ENCODE results near the gene HOXA4. TPM values are rescaled to one million over a fixed set of nuclear protein-coding genes. Genes with fewer than 3 reads are reported as not detected.

The HOXA4 gene
- total and polyA plus RNA-seq, 2 donors (not counting 1 experiment from before 2014, with no cell fraction given), result 0.33 to 3.6 TPM

DNA sequence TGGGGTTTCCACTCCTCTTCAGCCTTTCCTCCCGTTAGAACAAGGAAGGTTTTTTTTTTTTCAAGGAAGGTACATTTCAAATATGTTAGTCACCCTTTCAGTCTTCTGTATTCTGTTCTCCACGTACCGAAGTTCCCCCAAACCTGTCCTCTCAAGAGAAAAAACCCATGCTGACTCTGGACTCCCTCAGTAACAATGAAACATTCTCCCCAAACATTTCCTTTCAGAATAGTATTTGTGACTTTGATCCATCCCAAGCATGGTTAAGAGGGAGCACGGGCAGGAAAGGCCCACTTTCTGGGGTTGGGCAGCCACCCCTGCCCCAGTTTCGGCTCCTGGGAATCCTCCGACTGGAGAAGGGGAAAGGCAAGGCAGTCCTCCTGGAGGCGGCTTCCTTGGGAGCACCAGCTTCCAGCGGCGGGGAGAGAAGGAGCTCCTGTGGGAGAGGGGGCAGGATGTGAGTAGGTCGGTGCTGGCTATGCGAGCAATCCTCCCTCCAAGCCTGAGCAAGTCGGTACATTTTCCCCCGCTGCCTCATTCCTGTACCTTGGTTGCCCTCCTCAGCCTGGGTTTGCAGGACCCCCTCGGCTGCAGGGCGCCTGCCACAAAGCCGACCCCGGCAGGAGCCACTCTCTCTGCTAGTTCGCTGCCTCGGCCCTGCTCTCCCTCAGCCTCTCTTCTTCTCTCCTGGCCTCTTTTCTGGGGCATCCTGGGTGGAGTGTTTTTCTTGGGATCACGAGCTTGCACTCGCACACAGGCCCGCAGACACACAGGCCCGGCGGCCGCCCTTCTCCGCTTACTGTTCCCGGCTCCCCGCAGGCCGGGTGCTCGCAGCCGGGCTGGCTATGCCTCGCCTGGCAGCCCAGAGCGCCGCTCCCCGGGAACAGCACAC, 32.6 kb downstream of the HOXA4 start:
- Histone ChIP-seq H3K4me3 (replicated peaks in 1 of 4; ENCODE audit: control extremely low read depth in 1 of 4, insufficient read depth in 1 of 4, low read depth in 3 of 4, low read length in 4 of 4) (peak overlapping the region; percentile 70 to 93 (median 84)), H3K27me3 (ENCODE audit: control insufficient read depth, insufficient read depth, low read length) (no peaks in the 10 kb centered on the region), H3K4me1 (ENCODE audit: control insufficient read depth, extremely low read depth, insufficient read depth, low read length) (peaks cover 4% of the 10 kb centered on the region), H3K4me2 (ENCODE audit: extremely low read depth, insufficient read depth, low read length) (peak overlapping the region; percentile 97), H3K9ac (ENCODE audit: insufficient read depth, low read length) (peak overlapping the region; percentile 93), H4K20me1 (ENCODE audit: control insufficient read depth, extremely low read depth, insufficient read depth, low read length) (no peaks in the 10 kb centered on the region), H3K36me3 (ENCODE audit: control insufficient read depth, insufficient read depth, low read length) (no peaks in the 10 kb centered on the region), H3K9me3 (ENCODE audit: control insufficient read depth, insufficient read depth, low read depth, low read length) (no peaks in the 10 kb centered on the region), H3K79me2 (ENCODE audit: control insufficient read depth, insufficient read depth, low read length) (peaks cover 62% of the 10 kb centered on the region), H2AFZ (ENCODE audit: low read length) (no peak overlapping the region), H3K27ac (ENCODE audit: insufficient read depth, low read length) (peak overlapping the region; percentile 95)
- TF ChIP-seq CTCF (conservative IDR thresholded peaks at IDR 0.05 in 1 of 2, IDR thresholded peaks at IDR 0.05 in 1 of 2; ENCODE audit: low read depth in 1 of 2, low read length in 2 of 2) (peak in 1 of 2 donors; percentile 19), EZH2 (IDR thresholded peaks at IDR 0.05; ENCODE audit: low read length, missing control alignments) (no peak)
- peak; percentile 53 to 55 for DNase-seq (ENCODE audit: low read depth in 2 of 2)

DNA sequence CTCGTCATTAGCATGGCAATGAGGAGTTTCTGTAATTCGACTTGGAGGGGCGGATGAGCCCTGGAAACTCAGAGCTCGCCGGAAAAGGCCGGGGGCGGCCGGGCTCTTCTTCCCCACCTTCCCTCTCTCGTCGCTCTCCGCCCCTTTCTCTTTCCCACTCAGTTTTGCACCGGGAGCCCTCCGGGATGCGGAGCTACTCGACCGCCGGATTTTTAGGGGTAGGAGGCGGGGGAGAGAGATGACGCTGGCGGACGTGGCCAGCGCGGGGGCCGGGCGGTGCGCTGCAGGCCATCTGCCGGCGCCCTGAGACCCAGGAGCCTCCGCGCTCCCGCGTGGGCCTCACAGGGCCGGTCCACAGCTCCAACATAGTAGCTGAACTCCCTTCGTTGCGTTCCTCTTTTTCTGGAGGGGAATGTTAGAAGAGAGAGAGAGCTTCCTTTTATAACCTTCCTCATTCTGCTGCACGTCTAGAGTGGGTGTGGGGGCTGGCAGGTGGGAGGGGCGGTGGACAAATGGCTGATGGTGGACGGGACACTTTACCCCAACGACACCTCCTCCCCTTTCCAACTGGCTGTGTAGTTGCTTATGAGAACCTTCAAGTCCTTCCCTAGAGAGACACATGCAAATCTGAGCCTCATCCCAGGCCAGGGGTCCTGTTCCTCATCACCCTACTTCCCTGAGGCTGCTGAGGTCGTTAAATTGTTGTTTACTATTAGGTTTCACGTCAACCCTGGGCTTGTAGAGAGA, 33.6 kb downstream of the HOXA4 start:
- H3K36me3 ChIP-seq (ENCODE audit: control insufficient read depth, insufficient read depth, low read length), result no peaks in the 10 kb centered on the region
- peak overlapping the region; percentile 93 for H3K9ac ChIP-seq (ENCODE audit: insufficient read depth, low read length)
- peaks cover 54% of the 10 kb centered on the region for H3K79me2 ChIP-seq (ENCODE audit: control insufficient read depth, insufficient read depth, low read length)
- no peaks in the 10 kb centered on the region for H3K27me3 ChIP-seq (ENCODE audit: control insufficient read depth, insufficient read depth, low read length)
- no peaks in the 10 kb centered on the region for H4K20me1 ChIP-seq (ENCODE audit: control insufficient read depth, extremely low read depth, insufficient read depth, low read length)
- peak; percentile 59 to 61 for DNase-seq (ENCODE audit: low read depth in 2 of 2)
- H2AFZ ChIP-seq (ENCODE audit: low read length), result no peak overlapping the region
- peaks cover 4% of the 10 kb centered on the region for H3K4me1 ChIP-seq (ENCODE audit: control insufficient read depth, extremely low read depth, insufficient read depth, low read length)
- H3K9me3 ChIP-seq (ENCODE audit: control insufficient read depth, insufficient read depth, low read depth, low read length), result no peaks in the 10 kb centered on the region
- TF ChIP-seq CTCF (conservative IDR thresholded peaks at IDR 0.05 in 1 of 2, IDR thresholded peaks at IDR 0.05 in 1 of 2; ENCODE audit: low read depth in 1 of 2, low read length in 2 of 2), result no peak
- no peak for TF ChIP-seq EZH2 (IDR thresholded peaks at IDR 0.05; ENCODE audit: low read length, missing control alignments)
- peak overlapping the region; percentile 70 to 93 (median 84) for H3K4me3 ChIP-seq (replicated peaks in 1 of 4; ENCODE audit: control extremely low read depth in 1 of 4, insufficient read depth in 1 of 4, low read depth in 3 of 4, low read length in 4 of 4)
- H3K4me2 ChIP-seq (ENCODE audit: extremely low read depth, insufficient read depth, low read length), result peak overlapping the region; percentile 97
- peak overlapping the region; percentile 95 for H3K27ac ChIP-seq (ENCODE audit: insufficient read depth, low read length)

Measured in fibroblast of lung (primary cell).